HFF-Myc (cell line): Measurements from ENCODE around the gene MCC.

Experiments
- DNase-seq: peaks from one replicate; pipeline ENCODE4 v3.0.0-alpha.2; 2011; ENCODE audit warnings: low read depth; ENCODE audit errors: extremely low read depth
- H3K4me3 ChIP-seq: replicated peaks from 2 replicates; pipeline ENCODE4 v1.5.1; 2011; ENCODE audit warnings: low read depth, mild to moderate bottlenecking, control low read depth, low read length
- CTCF ChIP-seq: IDR thresholded peaks from 2 replicates; pipeline ENCODE4 v1.5.1; 2012; ENCODE audit warnings: mild to moderate bottlenecking, low read depth, low read length, control low read depth; ENCODE audit errors: missing control alignments

MCC gene

GRCh38 chr5:113255579-113256386 lies 232.5 kb downstream of the MCC start:
- TF ChIP-seq CTCF: no peak
- DNase-seq: no peak
- H3K4me3 ChIP-seq: no peak overlapping the region

- no peak for TF ChIP-seq CTCF
- DNase-seq: no peak
- H3K4me3 ChIP-seq: no peak overlapping the region
Observed at GRCh38 chr5:113255105-113255504, 233.1 kb downstream of the MCC start.

GRCh38 chr5:113253037-113253436 lies 235.2 kb downstream of the MCC start:
- no peak for TF ChIP-seq CTCF
- no peak overlapping the region for H3K4me3 ChIP-seq
- DNase-seq: no peak

GRCh38 chr5:113252066-113252465 lies 236.2 kb downstream of the MCC start:
- no peak overlapping the region for H3K4me3 ChIP-seq
- no peak for DNase-seq
- no peak for TF ChIP-seq CTCF

- peak; percentile 85 for DNase-seq
- no peak for TF ChIP-seq CTCF
- H3K4me3 ChIP-seq: no peak overlapping the region
Observed at GRCh38 chr5:113250341-113250953, 237.8 kb downstream of the MCC start.

- H3K4me3 ChIP-seq: no peak overlapping the region
- no peak for TF ChIP-seq CTCF
- DNase-seq: no peak
Observed at GRCh38 chr5:113249206-113249605, 239.0 kb downstream of the MCC start.
